ENCODE results near the gene ZBTB20.
"Not testable (repeated sequence)": the region's sequence is repeated elsewhere in the genome, so short reads cannot be mapped to it uniquely, and the experiment has no call there.

DNA sequence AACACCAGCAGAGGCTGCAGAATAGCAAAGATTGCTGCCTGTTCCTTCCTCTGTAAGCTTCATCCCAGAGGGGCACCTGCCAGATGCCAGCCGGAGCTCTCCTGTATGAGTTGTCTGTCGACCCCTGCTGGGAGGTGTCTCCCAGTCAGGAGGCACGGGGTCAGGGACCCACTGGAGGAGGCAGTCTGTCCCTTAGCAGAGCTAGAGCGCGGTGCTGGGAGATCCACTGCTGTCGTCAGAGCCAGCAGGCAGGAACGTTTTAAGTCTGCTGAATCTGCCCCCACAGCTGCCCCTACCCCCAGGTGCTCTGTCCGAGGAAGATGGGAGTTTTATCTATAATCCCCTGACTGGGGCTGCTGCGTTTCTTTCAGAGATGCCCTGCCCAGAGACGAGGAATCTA lies 31.8 kb upstream of the ZBTB20 start:
- TF ChIP-seq REST (IDR thresholded peaks at IDR 0.05; ENCODE audit: low read depth, low read length); CTCF (IDR thresholded peaks at IDR 0.05 in 2 of 3, conservative IDR thresholded peaks at IDR 0.05 in 1 of 3; ENCODE audit: control insufficient read depth in 2 of 3, extremely low read depth in 1 of 3, insufficient read depth in 1 of 3, low read depth in 3 of 3, low read length in 3 of 3); SPI1 (IDR thresholded peaks at IDR 0.05; ENCODE audit: borderline replicate concordance, insufficient read depth, low read depth, low read length); PAX5 (IDR thresholded peaks at IDR 0.05; ENCODE audit: borderline replicate concordance, low read depth, low read length); CHD2 (IDR thresholded peaks at IDR 0.05; ENCODE audit: borderline replicate concordance, low read depth, low read length); POLR2A (IDR thresholded peaks at IDR 0.05; ENCODE audit: low read depth, low read length); HDAC2 (IDR thresholded peaks at IDR 0.05); CREB1 (IDR thresholded peaks at IDR 0.05; ENCODE audit: low read depth); SIN3A (IDR thresholded peaks at IDR 0.05; ENCODE audit: low read depth, low read length); GABPA (IDR thresholded peaks at IDR 0.05; ENCODE audit: low read depth); TCF12 (IDR thresholded peaks at IDR 0.05; ENCODE audit: low read depth, low read length); MTA3 (IDR thresholded peaks at IDR 0.05; ENCODE audit: borderline replicate concordance, low read length): not testable (repeated sequence)
- TF ChIP-seq, protein P1, sequence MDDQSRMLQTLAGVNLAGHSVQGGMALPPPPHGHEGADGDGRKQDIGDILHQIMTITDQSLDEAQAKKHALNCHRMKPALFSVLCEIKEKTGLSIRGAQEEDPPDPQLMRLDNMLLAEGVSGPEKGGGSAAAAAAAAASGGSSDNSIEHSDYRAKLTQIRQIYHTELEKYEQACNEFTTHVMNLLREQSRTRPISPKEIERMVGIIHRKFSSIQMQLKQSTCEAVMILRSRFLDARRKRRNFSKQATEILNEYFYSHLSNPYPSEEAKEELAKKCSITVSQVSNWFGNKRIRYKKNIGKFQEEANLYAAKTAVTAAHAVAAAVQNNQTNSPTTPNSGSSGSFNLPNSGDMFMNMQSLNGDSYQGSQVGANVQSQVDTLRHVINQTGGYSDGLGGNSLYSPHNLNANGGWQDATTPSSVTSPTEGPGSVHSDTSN (IDR thresholded peaks at IDR 0.05; ENCODE audit: insufficient replicate concordance, low read depth, low read length), result not testable (repeated sequence)
